GM19372 (cell line): ENCODE results near the gene RNF17.
"Not testable (repeated sequence)": the region's sequence is repeated elsewhere in the genome, so short reads cannot be mapped to it uniquely, and the experiment has no call there.

Experiments
- ATAC-seq: cut with Tn5 transposase; IDR thresholded peaks from one replicate; pipeline ENCODE4 v1.9.1; 2021; ENCODE audit warnings: mild to moderate bottlenecking, low read depth, moderate library complexity; ENCODE audit not compliant: unreplicated experiment

Gene RNF17

GRCh38 chr13:24763596-24764275 lies at the start of gene RNF17:
Gene RNF17 (plus strand): TSS chr13:24764169. CDS start chr13:24764204, 35 bp downstream.
- ATAC-seq, result no peak

- ATAC-seq, result no peak
These were observed 48.0 kb upstream of the RNF17 start for GRCh38 chr13:24716011-24716410.

GRCh38 chr13:24716446-24716845 lies 47.5 kb upstream of the RNF17 start:
- ATAC-seq, result no peak

DNA sequence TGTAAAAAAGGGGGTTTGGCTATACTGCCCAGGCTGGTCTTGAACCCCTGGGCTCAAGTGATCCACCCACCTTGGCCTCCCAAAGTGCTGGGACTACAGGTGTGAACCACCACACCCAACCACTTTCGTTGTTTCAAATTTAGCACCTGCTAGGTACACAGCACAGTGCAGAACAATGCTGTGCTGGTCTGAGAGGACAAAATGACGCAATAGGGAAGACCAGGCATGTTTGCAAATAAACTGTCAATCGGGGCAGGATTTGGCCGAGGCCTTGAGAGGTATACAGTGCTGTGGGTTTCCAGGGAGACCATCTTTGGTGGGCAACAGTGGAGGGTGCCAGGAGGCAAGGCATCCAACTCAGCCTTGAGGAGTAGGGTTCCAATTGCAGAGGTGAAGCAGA lies 46.8 kb upstream of the RNF17 start:
- ATAC-seq, result no peak

DNA sequence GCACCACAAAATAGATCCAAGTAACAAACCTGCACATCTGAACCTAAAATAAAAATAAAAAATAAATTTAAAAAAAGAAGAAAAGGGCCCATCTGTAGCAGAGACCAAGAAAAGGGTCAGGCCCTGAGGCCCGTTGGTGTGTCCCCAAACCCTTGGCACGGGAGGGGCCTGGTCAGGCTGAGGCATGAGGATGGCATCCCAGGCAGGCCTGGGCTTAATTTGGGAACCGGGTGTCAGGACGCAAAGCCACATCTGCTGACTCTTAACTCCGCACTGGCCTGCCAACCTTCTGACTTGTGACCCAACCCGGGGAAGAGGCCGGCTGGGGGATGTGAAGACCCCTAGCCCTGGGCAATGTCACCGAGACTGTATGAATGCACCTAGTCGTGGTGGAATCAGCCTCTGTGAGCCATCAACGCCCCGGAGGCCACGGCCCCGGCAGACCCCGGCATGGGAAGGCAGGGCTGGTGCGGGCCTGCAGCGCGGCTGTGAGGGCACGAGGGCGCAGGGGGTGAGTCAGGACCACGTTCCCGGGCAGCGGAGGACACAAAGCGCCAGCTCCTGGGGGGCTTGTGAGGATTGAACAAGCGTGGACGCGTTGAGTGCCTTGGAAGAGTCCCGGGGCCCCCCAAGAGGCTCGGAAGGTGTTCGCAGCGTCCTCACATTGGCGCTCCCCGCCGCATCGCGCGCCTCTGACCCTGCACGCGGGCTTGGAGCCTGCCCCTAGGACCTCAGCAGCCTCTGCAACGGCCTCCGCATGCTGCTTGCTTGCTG lies 45.6 kb upstream of the RNF17 start:
- no peak for ATAC-seq

GRCh38 chr13:24719139-24719538 lies 44.8 kb upstream of the RNF17 start:
- ATAC-seq, result no peak

DNA sequence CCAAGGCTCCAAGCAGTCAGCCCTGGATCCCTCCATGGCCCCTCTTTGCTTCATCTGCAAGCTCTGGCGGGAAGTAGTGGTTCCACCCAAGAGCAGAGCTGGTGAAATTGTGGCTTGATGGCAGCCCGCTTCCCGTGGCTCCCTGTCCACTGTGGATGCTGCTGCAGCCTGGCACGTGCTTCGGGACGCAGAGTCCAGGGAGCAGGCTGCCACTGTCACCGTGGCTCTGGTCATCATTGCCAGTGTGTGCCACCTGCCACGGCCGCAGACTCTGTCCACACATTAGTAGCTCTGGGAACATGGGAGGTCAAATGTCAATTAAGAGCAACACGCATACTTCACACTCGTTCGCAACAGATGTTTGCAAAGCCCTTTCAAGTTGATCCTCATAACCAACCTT lies 40.8 kb upstream of the RNF17 start:
- ATAC-seq, result no peak

DNA sequence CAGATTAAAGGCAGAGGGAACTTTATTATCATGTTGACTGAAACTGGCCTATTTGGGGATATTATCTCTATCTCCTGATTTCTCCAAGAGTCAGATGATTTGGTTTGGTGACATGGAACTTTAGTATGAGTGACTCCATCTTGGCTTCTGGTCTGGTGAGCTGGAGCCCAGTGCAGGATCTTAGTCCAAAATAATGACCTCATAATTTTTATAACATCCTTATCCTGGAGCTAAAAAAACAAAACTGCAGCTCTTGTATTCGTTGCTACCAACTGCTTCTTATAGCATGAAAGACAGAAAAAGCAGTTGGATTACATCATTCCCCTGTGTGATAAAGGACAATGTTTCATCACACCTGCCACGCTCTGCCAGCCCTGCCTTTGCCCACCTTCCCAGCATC lies 39.3 kb upstream of the RNF17 start:
- no peak for ATAC-seq

DNA sequence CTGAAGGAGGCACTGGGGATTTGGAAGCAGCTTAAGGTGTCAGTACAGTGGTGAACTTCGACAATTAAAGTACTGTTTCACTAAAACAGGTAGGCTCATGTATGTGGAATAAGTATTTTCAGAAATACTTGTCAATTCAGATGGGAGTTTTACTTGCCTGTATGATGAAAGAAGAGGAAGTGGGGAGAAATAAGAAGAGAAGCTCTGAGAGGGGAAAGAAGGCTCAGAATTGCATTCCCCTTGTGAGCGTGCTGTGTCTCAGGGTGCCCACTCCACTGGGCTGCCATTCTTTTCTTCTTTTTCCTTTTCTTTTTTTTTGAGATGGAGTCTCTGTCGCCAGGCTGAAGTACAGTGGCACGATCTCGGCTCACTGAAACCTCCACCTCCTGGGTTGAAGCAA lies 38.6 kb upstream of the RNF17 start:
- no peak for ATAC-seq

- peak; percentile 63 for ATAC-seq
These were observed 36.0 kb upstream of the RNF17 start for GRCh38 chr13:24727731-24728601.

GRCh38 chr13:24730873-24731567 lies 32.9 kb upstream of the RNF17 start:
- not testable (repeated sequence) for ATAC-seq

- no peak for ATAC-seq
These were observed 29.0 kb upstream of the RNF17 start for GRCh38 chr13:24734950-24735349.

- ATAC-seq, result no peak
These were observed 26.9 kb upstream of the RNF17 start for GRCh38 chr13:24737042-24737441.

DNA sequence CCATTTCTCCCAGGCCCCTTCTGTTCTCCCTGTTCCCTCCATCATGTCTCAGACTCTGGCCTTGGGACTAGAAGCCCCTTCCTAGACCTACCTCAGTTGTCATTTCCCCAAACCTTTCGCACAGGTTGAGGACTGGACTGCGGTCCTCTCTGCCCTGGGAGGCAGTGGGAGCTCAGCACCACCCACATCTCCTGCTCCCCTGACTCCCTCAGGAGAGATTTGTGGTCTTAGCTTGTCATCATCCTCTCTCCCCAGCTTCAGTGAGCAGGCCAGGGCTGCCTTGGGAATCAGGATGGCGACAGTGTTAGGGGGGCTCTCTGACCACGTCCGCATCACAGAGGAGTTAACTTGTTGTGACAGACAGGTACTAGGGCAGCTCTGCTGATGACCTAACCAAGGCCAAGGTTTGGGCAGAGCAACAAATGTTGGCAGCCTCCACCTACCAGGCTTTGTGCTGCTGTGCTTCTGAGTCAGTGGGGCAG lies 25.6 kb upstream of the RNF17 start:
- ATAC-seq, result no peak

DNA sequence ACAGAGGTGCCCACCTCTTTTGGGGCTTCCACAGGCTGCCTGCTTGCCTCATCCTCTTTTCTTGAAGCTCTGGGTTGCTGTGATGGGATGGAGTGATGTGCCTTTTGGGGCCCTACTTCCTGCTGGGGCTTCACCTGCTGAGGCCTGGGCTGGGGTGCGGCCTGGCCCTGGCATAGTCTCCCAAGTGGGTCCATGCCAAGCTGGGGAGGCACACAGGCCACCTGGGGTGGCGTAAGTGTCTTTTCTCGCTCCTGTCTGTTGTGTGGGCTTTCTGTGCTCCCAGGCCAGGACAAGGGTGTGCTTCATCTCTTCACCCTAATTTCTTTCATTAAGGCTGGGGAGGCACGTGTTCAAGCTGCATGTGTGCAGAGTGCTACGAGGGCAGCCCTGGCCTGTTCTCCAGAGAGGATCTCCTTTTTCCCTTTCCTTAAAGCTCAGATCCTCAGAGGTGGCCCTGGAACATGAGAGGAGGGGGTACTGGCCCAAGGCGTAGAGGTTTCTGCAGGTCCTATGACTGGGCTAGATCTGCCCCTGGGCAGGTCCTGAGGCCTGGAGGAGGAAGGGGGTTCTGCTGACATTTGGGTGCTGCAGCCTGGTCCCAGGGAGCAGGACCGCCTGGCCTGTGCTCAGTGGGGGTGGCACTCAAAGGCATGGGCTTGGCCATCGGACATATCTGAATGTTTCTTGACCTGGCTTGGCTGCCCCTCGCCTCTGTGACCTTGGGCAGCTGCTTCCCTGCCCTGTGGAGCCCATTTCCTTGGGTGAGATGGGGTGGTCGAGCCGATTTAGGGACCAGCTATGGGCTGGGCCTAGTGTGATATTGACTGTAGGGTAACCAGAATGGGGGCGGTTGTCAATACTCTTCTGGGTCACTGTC lies 23.7 kb upstream of the RNF17 start:
- no peak for ATAC-seq

GRCh38 chr13:24741016-24741662 lies 22.8 kb upstream of the RNF17 start:
- no peak for ATAC-seq

GRCh38 chr13:24741791-24742190 lies 22.2 kb upstream of the RNF17 start:
- no peak for ATAC-seq

DNA sequence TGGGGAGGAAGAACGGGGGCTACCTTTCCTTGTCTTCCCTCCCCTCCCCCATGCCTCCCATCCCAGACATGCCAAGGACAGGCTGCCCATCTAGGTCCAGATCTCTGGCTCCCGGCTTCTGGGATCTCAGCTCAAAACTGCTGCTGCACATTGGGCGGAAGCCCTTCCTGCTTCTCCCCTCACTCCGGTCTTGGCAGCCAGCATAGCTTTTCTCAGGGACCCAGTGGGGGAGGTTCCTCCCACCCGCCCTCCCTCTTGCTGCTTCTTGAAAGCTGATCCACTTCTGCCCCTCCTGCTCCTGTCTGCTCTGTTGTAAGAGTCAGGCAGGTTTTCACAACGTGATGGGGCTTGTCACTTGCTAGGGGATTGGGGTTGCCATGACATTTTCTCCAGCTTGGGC lies 21.7 kb upstream of the RNF17 start:
- ATAC-seq, result no peak

DNA sequence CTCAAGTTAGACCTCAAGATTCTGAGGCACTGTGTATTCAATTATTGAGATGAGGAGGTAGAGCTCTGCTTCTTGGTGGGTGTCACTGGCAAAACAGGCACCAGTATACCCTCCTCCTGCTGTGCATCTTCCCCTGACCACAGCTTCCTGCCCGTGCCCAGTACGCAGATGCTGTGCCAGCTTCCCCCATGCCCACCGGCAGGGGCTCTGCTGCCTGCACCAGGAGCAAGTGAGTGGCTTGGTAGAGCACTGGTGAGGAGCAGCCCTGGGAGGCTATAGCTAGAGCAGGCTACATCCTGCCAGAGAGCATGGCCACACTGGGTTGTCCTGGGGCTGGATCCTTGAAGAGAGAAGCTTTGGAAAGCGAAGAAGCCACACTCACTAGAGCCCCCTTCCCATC lies 21.0 kb upstream of the RNF17 start:
- no peak for ATAC-seq
